GM13976 (cell line): ENCODE results near the gene ATXN7L1.

ENCODE experiments used
- DNase-seq: peaks from one replicate; pipeline ENCODE4 v3.0.0; 2012; ENCODE audit warnings: low spot score
- CTCF ChIP-seq: IDR thresholded peaks from 2 replicates; pipeline ENCODE4 v1.5.1; 2012; ENCODE audit warnings: borderline replicate concordance, mild to moderate bottlenecking; ENCODE audit not compliant: insufficient read depth; ENCODE audit errors: extremely low read depth, missing control alignments, control extremely low read depth
- in situ Hi-C: fragments of 300-500 bp; cut with MboI; formaldehyde crosslinking; loops from one replicate; pipeline ENCODE4 v1.12.0; 2022; ENCODE audit warnings: low sequenced_read_pairs, mixed read lengths, inconsistent platforms; ENCODE audit not compliant: unreplicated experiment

ATXN7L1 gene

DNA sequence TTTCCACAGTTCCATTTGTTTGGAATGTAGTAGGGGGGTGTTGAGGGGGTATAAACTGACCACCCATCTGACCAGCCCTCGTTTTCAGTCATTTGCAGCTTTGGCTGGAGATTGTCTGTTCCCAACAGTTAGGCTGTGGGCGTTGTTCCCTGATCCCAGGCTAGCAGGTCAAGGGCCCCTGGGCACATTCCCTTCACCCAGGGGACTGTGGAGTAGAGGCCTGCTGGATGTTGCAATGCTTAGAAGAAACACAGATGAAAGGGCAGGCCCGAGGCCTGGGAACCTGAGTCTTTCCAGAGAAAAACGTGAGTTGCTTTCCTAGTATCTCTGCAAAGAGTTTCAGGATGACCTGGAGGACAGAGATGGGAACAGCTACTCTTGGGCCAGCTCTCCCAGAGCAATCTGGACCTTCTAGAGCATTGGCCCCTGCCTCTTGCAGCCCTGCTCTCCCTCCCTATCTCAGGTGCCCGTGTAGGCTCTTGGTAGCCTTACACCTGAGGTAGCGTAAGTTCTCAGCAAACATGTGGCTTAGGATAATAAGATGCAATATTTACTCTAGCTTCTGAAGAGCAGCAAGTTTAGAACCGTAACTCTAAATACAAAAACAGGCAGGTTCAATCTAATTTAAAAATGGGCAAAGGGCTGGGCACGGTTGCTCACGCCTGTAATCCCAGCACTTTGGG lies 195.8 kb downstream of the ATXN7L1 start:
- in situ Hi-C loops, result no loop called here
- TF ChIP-seq CTCF, result no peak
- no peak for DNase-seq

DNA sequence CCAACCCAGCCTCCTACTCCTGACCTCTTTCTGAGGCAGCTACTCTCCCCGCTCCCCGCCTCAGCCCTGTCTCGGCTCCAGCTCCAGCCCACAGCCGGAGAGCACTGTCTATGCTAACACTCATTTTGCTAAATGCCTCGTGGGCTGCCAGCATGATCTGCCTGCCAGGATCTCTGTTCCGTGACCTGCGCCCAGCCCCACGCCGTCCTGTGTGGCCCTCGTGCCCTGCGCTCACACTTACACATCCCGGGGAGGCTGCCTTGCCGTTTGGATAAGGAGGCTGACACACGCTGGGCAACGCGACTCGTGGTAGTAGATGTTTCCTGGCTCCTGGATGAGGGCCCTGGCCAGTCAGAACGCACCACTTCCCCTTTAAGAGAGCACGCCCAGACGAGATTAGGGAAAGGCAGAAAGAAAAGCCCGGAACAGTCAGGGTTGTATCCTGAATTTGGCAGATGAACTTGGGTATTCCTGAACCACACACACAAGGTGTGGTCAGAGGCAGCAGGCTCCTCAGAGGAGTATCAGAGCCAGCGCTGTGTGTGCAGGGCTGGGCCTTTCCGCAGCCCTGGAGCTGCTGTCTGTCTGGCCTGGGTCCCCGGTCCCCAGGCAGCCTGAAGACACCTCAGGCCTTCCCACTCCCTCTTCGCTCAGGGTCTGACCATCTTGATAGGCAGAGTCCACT lies 197.4 kb downstream of the ATXN7L1 start:
- no peak for DNase-seq
- in situ Hi-C loops, result no loop called here
- TF ChIP-seq CTCF, result no peak

GRCh38 chr7:105677817-105678573 lies 198.4 kb downstream of the ATXN7L1 start:
- in situ Hi-C loops, result no loop called here
- no peak for TF ChIP-seq CTCF
- no peak for DNase-seq

DNA sequence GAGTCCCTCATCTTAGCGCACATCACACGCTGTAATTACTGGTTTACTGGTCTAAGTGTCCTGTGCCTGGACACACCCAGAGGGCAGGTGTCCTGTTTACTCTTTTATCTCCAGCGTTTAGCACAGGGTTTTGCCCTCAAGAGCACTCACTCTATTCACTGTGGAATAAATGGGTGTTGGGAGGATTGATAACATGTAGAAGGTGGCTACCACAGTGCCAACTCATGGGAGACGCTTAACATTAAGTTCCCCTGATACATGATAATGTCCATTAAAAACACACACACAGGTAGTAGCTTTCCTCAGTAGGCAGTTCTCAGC lies 199.0 kb downstream of the ATXN7L1 start:
- no peak for TF ChIP-seq CTCF
- in situ Hi-C loops, result no loop called here
- DNase-seq, result no peak

GRCh38 chr7:105675934-105676371 lies 200.4 kb downstream of the ATXN7L1 start:
- no peak for DNase-seq
- TF ChIP-seq CTCF, result no peak
- in situ Hi-C loops, result no loop called here

GRCh38 chr7:105674200-105674920 lies 202.0 kb downstream of the ATXN7L1 start:
- TF ChIP-seq CTCF, result no peak

More at GRCh38 chr7:105674200-105674920, 202.0 kb downstream of the ATXN7L1 start:
- DNase-seq, result no peak
- in situ Hi-C loops, result no loop called here
